ENCODE measurements around the gene ASAP3.

GRCh38 chr1:23526329-23527041 lies 42.5 kb upstream of the ASAP3 start:
- no peak for TF ChIP-seq CTCF (IDR thresholded peaks at IDR 0.05)
- TF ChIP-seq POLR2A (IDR thresholded peaks at IDR 0.05): no peak
- TF ChIP-seq EP300 (IDR thresholded peaks at IDR 0.05): no peak
- no peak for TF ChIP-seq POLR2AphosphoS5 (IDR thresholded peaks at IDR 0.05)
